Neuronal stem cell (in vitro differentiated cells): ENCODE measurements around the gene ALDH1A1.

Source experiments
- DNase-seq: peaks from one replicate; pipeline ENCODE4 v3.0.0-alpha.2; 2013; ENCODE audit warnings: low spot score
- H2AFZ ChIP-seq: one replicate; pipeline ENCODE4 v1.6.1; 2013; ENCODE audit warnings: mild to moderate bottlenecking, low read length, inconsistent platforms
- H2AK5ac ChIP-seq: 2 replicates; pipeline ENCODE4 v1.6.1; 2013; ENCODE audit warnings: low read depth, mild to moderate bottlenecking, inconsistent platforms, low read length, moderate library complexity, mixed read lengths
- H2BK120ac ChIP-seq: 2 replicates; pipeline ENCODE4 v1.6.1; 2013; ENCODE audit warnings: low read depth, mild to moderate bottlenecking, inconsistent platforms, low read length, moderate library complexity, mixed read lengths
- H2BK12ac ChIP-seq: one replicate; pipeline ENCODE4 v1.6.1; 2013; ENCODE audit warnings: low read length, inconsistent platforms
- H2BK15ac ChIP-seq: 2 replicates; pipeline ENCODE4 v1.6.1; 2013; ENCODE audit warnings: mild to moderate bottlenecking, low read length, inconsistent platforms, mixed read lengths
- H2BK5ac ChIP-seq: one replicate; pipeline ENCODE4 v1.6.1; 2013; ENCODE audit warnings: inconsistent platforms, mild to moderate bottlenecking, low read length, moderate library complexity
- H3K14ac ChIP-seq: one replicate; pipeline ENCODE4 v1.6.1; 2013; ENCODE audit warnings: low read length, inconsistent platforms
- H3K18ac ChIP-seq: 2 replicates; pipeline ENCODE4 v1.6.1; 2013; ENCODE audit warnings: low read length, inconsistent platforms
- H3K23ac ChIP-seq: 2 replicates; pipeline ENCODE4 v1.6.1; 2013; ENCODE audit warnings: low read depth, mild to moderate bottlenecking, mixed read lengths, low read length, inconsistent platforms; ENCODE audit not compliant: poor library complexity
- H3K27ac ChIP-seq: replicated peaks from 3 replicates; pipeline ENCODE4 v1.5.1; 2013; ENCODE audit warnings: low read length, inconsistent platforms
- H3K27me3 ChIP-seq, 3 experiments: 2 replicates each; pipeline ENCODE4 v1.6.1; 2013; ENCODE audit warnings: low read length in 3 of 3, mild to moderate bottlenecking in 2 of 3, inconsistent platforms in 1 of 3, low read depth in 1 of 3, mixed read lengths in 1 of 3, moderate library complexity in 1 of 3; ENCODE audit not compliant: control insufficient read depth in 3 of 3, insufficient read depth in 3 of 3
- H3K36me3 ChIP-seq, 2 donors: replicated peaks in 1 of 2; 2 replicates each; pipeline ENCODE4 v1.6.1; 2013; ENCODE audit warnings: low read length in 2 of 2; ENCODE audit not compliant: control insufficient read depth in 2 of 2, insufficient read depth in 2 of 2
- H3K4ac ChIP-seq: 2 replicates; pipeline ENCODE4 v1.6.1; 2013; ENCODE audit warnings: inconsistent platforms, mild to moderate bottlenecking, low read length, moderate library complexity
- H3K4me1 ChIP-seq, 2 donors: 1 replicate in 1 of 2; 2 replicates in 1 of 2; pipeline ENCODE4 v1.6.1; 2013; ENCODE audit warnings: low read length in 2 of 2, low read depth in 1 of 2; ENCODE audit not compliant: control insufficient read depth in 2 of 2, insufficient read depth in 1 of 2
- H3K4me2 ChIP-seq: one replicate; pipeline ENCODE4 v1.6.1; 2013; ENCODE audit warnings: mild to moderate bottlenecking, low read length, inconsistent platforms; ENCODE audit not compliant: insufficient read depth, poor library complexity, severe bottlenecking
- H3K4me3 ChIP-seq, 2 donors: 2 replicates each; pipeline ENCODE4 v1.5.1; 2013; ENCODE audit warnings: low read length in 2 of 2, mild to moderate bottlenecking in 2 of 2, inconsistent platforms in 1 of 2, moderate library complexity in 1 of 2
- H3K79me1 ChIP-seq: one replicate; pipeline ENCODE4 v1.6.1; 2013; ENCODE audit warnings: low read depth, mild to moderate bottlenecking, inconsistent platforms, low read length, moderate library complexity
- H3K9ac ChIP-seq: one replicate; pipeline ENCODE4 v1.6.1; 2013; ENCODE audit warnings: mild to moderate bottlenecking, low read depth, low read length, inconsistent platforms; ENCODE audit not compliant: poor library complexity
- H3K9me3 ChIP-seq, 2 donors: replicated peaks in 1 of 2; 2 replicates each; pipeline versions ENCODE3 to v1.6.1; 2013; ENCODE audit warnings: low read length in 2 of 2, mild to moderate bottlenecking in 2 of 2, inconsistent platforms in 1 of 2, low read depth in 1 of 2, mixed read lengths in 1 of 2, moderate library complexity in 1 of 2; ENCODE audit not compliant: control insufficient read depth in 2 of 2, insufficient read depth in 1 of 2
- H4K8ac ChIP-seq: one replicate; pipeline ENCODE4 v1.6.1; 2013; ENCODE audit warnings: low read depth, mild to moderate bottlenecking, inconsistent platforms, low read length, moderate library complexity
- H4K91ac ChIP-seq: one replicate; pipeline ENCODE4 v1.6.1; 2013; ENCODE audit warnings: low read length, low read depth, mild to moderate bottlenecking, inconsistent platforms; ENCODE audit not compliant: poor library complexity
- WGBS, 2 donors: extraction: QIAGEN DNeasy Blood & Tissue Kit; methylation state at CpG; one replicate each; pipeline ENCODE4 v1.1.7; 2013; ENCODE audit warnings: missing lambda C conversion rate in 2 of 2, mixed read lengths in 1 of 2; ENCODE audit not compliant: insufficient read length in 2 of 2, insufficient replicate concordance in 1 of 2; ENCODE audit errors: extremely low coverage in 2 of 2; 5-methylcytosine and 5-hydroxymethylcytosine counted together

The ALDH1A1 gene

GRCh38 chr9:72857624-72857996 lies 95.2 kb downstream of the ALDH1A1 start:
- H4K91ac ChIP-seq, result no peak overlapping the region
- no peak overlapping the region for H2AK5ac ChIP-seq
- H3K79me1 ChIP-seq, result no peaks in the 10 kb centered on the region
- peaks cover 0 to 4% of the 10 kb centered on the region in 2 donors for H3K4me1 ChIP-seq
- no peak overlapping the region for H3K14ac ChIP-seq
- H2BK12ac ChIP-seq, result no peak overlapping the region
- no peak overlapping the region for H2BK15ac ChIP-seq
- no peaks in the 10 kb centered on the region for H3K36me3 ChIP-seq
- H3K27me3 ChIP-seq, result no peaks in the 10 kb centered on the region
- H3K23ac ChIP-seq, result no peak overlapping the region
- H2BK5ac ChIP-seq, result no peak overlapping the region
- no peak overlapping the region for H4K8ac ChIP-seq
- no peak overlapping the region for H3K9ac ChIP-seq
- no peak overlapping the region for H3K4ac ChIP-seq
- no peak overlapping the region for H3K4me3 ChIP-seq
- no peak overlapping the region for H2BK120ac ChIP-seq
- no CpG with 5 or more reads among the region's 2 CpGs for WGBS, 2 donors
- H2AFZ ChIP-seq, result peak overlapping the region; percentile 0
- H3K9me3 ChIP-seq, result no peaks in the 10 kb centered on the region
- no peak overlapping the region for H3K27ac ChIP-seq
- no peak overlapping the region for H3K18ac ChIP-seq
- no peak for DNase-seq
- H3K4me2 ChIP-seq, result no peak overlapping the region

- Histone ChIP-seq H2AFZ (peak overlapping the region; percentile 61), H2AK5ac (no peak overlapping the region), H4K91ac (no peak overlapping the region), H3K4ac (no peak overlapping the region), H2BK15ac (no peak overlapping the region), H3K4me1 (peaks cover 0 to 4% of the 10 kb centered on the region in 2 donors), H3K9ac (no peak overlapping the region), H3K4me2 (no peak overlapping the region), H2BK120ac (no peak overlapping the region), H3K4me3 (no peak overlapping the region), H3K36me3 (no peaks in the 10 kb centered on the region), H3K9me3 (no peaks in the 10 kb centered on the region), H2BK5ac (no peak overlapping the region), H3K27ac (no peak overlapping the region), H3K14ac (no peak overlapping the region), H3K23ac (no peak overlapping the region), H3K18ac (no peak overlapping the region), H3K27me3 (no peaks in the 10 kb centered on the region), H2BK12ac (no peak overlapping the region), H4K8ac (no peak overlapping the region), H3K79me1 (no peaks in the 10 kb centered on the region)
- peak; percentile 33 for DNase-seq
- no CpG with 5 or more reads among the region's 8 CpGs for WGBS, 2 donors
Observed at GRCh38 chr9:72856972-72857623, 95.8 kb downstream of the ALDH1A1 start.

- Histone ChIP-seq H3K4me1 (peaks cover 0 to 4% of the 10 kb centered on the region in 2 donors), H4K8ac (no peak overlapping the region), H4K91ac (no peak overlapping the region), H3K4ac (no peak overlapping the region), H2BK120ac (no peak overlapping the region), H3K36me3 (no peaks in the 10 kb centered on the region), H2BK15ac (no peak overlapping the region), H3K9me3 (no peaks in the 10 kb centered on the region), H3K9ac (no peak overlapping the region), H2AFZ (no peak overlapping the region), H2BK12ac (no peak overlapping the region), H3K4me3 (no peak overlapping the region), H3K27ac (no peak overlapping the region), H3K27me3 (no peaks in the 10 kb centered on the region), H3K18ac (no peak overlapping the region), H3K23ac (no peak overlapping the region), H2BK5ac (no peak overlapping the region), H2AK5ac (no peak overlapping the region), H3K4me2 (no peak overlapping the region), H3K79me1 (no peaks in the 10 kb centered on the region), H3K14ac (no peak overlapping the region)
- no CpG with 5 or more reads among the region's 5 CpGs for WGBS, 2 donors
- DNase-seq, result no peak
Observed at GRCh38 chr9:72855890-72856523, 96.8 kb downstream of the ALDH1A1 start.

- H4K91ac ChIP-seq, result no peak overlapping the region
- no peak overlapping the region for H2BK12ac ChIP-seq
- no peak overlapping the region for H3K9ac ChIP-seq
- H3K79me1 ChIP-seq, result no peaks in the 10 kb centered on the region
- no peak overlapping the region for H3K18ac ChIP-seq
- no peaks in the 10 kb centered on the region for H3K27me3 ChIP-seq
- no peak overlapping the region for H2AK5ac ChIP-seq
- no peak overlapping the region for H3K23ac ChIP-seq
- no peaks in the 10 kb centered on the region for H3K9me3 ChIP-seq
- H2BK15ac ChIP-seq, result no peak overlapping the region
- H3K14ac ChIP-seq, result no peak overlapping the region
- H4K8ac ChIP-seq, result no peak overlapping the region
- no peak overlapping the region for H3K4me2 ChIP-seq
- no peak overlapping the region for H3K4me3 ChIP-seq
- H3K4me1 ChIP-seq, result peaks cover 0 to 4% of the 10 kb centered on the region in 2 donors
- H3K4ac ChIP-seq, result no peak overlapping the region
- H2BK5ac ChIP-seq, result no peak overlapping the region
- no peak overlapping the region for H3K27ac ChIP-seq
- no peak for DNase-seq
- no peak overlapping the region for H2BK120ac ChIP-seq
- WGBS, 2 donors, result no CpG with 5 or more reads among the region's 1 CpG
- H2AFZ ChIP-seq, result no peak overlapping the region
- no peaks in the 10 kb centered on the region for H3K36me3 ChIP-seq
Observed at GRCh38 chr9:72855321-72855720, 97.5 kb downstream of the ALDH1A1 start.
